ENCODE results near the gene BRINP3. TPM values are rescaled to one million over a fixed set of nuclear protein-coding genes. Genes with fewer than 3 reads are reported as not detected.

Gene BRINP3
- total and polyA plus RNA-seq, 2 of the 13 experiments (the other 11 are each of a cell fraction or from before 2014, with no cell fraction given), result not detected

DNA sequence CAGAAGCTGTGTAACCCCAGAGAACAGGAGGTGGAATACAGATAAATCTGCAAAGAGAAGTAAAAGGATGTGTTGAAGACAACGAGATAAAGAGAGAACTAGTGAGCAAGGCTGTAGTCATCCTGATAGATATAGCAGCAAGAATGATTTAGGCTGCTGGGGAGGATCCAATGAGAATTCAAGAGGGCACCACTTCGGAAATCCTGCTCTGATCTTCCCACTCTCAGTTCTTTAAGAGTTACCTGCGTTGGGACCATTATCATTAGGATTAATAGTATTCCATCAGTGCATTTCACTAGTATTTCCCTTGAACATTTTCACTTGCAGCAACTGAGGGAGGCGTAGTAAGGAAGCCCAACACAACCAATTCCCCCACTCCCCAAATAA, at the start of gene BRINP3 (continued):
- TF ChIP-seq, protein P1, sequence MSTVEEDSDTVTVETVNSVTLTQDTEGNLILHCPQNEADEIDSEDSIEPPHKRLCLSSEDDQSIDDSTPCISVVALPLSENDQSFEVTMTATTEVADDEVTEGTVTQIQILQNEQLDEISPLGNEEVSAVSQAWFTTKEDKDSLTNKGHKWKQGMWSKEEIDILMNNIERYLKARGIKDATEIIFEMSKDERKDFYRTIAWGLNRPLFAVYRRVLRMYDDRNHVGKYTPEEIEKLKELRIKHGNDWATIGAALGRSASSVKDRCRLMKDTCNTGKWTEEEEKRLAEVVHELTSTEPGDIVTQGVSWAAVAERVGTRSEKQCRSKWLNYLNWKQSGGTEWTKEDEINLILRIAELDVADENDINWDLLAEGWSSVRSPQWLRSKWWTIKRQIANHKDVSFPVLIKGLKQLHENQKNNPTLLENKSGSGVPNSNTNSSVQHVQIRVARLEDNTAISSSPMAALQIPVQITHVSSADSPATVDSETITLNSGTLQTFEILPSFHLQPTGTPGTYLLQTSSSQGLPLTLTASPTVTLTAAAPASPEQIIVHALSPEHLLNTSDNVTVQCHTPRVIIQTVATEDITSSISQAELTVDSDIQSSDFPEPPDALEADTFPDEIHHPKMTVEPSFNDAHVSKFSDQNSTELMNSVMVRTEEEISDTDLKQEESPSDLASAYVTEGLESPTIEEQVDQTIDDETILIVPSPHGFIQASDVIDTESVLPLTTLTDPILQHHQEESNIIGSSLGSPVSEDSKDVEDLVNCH (CRISPR knock-in tag; IDR thresholded peaks at IDR 0.05), result no peak
- no peak for TF ChIP-seq PAF1 (CRISPR knock-in tag; IDR thresholded peaks at IDR 0.05)

DNA sequence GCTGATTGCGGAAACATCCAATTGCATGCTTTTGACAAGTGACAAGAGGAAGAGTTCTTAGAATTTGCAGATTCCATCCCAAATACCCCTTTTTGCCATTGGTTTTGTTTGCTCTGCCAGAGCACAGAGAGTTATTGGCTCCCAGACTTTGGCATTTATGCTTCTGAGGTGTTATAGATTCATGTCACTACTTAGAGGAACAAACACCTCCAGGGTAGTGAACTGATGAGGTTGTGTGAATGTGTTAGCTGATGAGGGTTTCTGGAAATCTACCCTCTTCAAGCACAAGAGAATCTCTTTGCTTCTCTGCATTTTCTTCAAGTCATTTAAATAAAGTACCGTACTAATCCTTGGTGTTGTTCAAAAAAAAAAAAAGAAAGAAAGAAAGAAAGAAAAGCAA, 33.9 kb upstream of the BRINP3 start:
- Histone ChIP-seq H3K9ac (ENCODE audit: insufficient read depth, low read depth, low read length) (no peak overlapping the region), H3K9me3 (ENCODE audit: low read length) (no peaks in the 10 kb centered on the region), H3K36me3 (replicated peaks in 1 of 2; ENCODE audit: control insufficient read depth in 1 of 2, insufficient read depth in 2 of 2, low read length in 2 of 2) (no peaks in the 10 kb centered on the region), H3K4me2 (ENCODE audit: low read depth, low read length) (no peak overlapping the region), H3K4me3 (replicated peaks in 1 of 3; ENCODE audit: insufficient read depth in 1 of 3, low read depth in 2 of 3, low read length in 3 of 3) (no peak overlapping the region), H4K20me1 (ENCODE audit: insufficient read depth, low read length) (no peaks in the 10 kb centered on the region), H3K27ac (ENCODE audit: extremely low read length, insufficient read depth, low read length) (no peak overlapping the region), H3K79me2 (ENCODE audit: insufficient read depth, low read length) (no peaks in the 10 kb centered on the region), H3K27me3 (ENCODE audit: control insufficient read depth in 1 of 2, insufficient read depth in 2 of 2, low read length in 2 of 2) (no peaks in the 10 kb centered on the region), H3K4me1 (ENCODE audit: insufficient read depth, low read length) (no peaks in the 10 kb centered on the region), H2AFZ (ENCODE audit: low read length) (no peak overlapping the region)
- in situ Hi-C loops (cut with HindIII; ENCODE audit: extremely low pct_ligation_motif_present, low pct_unique_long_range_greater_than_20kb) (no loop called here), intact Hi-C loops (cut with micrococcal nuclease; ENCODE audit: unreplicated experiment) (no loop called here)
- POLR2A ChIA-PET, result no interaction called here
- ATAC-seq, result no peak
- no peak for DNase-seq (ENCODE audit: low spot score)
- CTCF ChIA-PET (ENCODE audit: low intra/inter-chr PET ratio, low total read pairs), result no interaction called here
- no peak for FAIRE-seq
- WGBS (ENCODE audit: low lambda C conversion rate), result 27% methylated on average over 2 of the region's 2 CpGs
- BruUV-seq (replicated peaks), result no TSS peak
- TF ChIP-seq ZNF615 (CRISPR knock-in tag; IDR thresholded peaks at IDR 0.05; ENCODE audit: borderline replicate concordance) (no peak), ZNF207 (IDR thresholded peaks at IDR 0.05; ENCODE audit: borderline replicate concordance) (no peak), FOXA1 (IDR thresholded peaks at IDR 0.05) (no peak), FOXA1 (CRISPR knock-in tag; IDR thresholded peaks at IDR 0.05) (no peak), ZFY (CRISPR knock-in tag; IDR thresholded peaks at IDR 0.05) (no peak), SNAPC2 (CRISPR knock-in tag; IDR thresholded peaks at IDR 0.05) (no peak), NFE2L2 (IDR thresholded peaks at IDR 0.05; ENCODE audit: low read length) (no peak), KLF6 (CRISPR knock-in tag; IDR thresholded peaks at IDR 0.05) (no peak), SP1 (IDR thresholded peaks at IDR 0.05) (no peak), SP1 (CRISPR knock-in tag; IDR thresholded peaks at IDR 0.05) (no peak)
- TF ChIP-seq, protein P2, sequence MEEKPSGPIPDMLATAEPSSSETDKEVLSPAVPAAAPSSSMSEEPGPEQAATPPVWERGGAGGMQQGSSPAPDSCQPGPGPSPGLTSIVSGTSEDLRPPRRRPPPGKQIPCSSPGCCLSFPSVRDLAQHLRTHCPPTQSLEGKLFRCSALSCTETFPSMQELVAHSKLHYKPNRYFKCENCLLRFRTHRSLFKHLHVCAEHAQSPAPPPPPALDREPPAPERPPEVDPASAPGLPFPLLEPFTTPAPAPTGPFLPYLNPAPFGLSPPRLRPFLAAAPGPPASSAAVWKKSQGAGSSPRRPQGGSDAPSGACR (CRISPR knock-in tag; IDR thresholded peaks at IDR 0.05), result no peak
- TF ChIP-seq, protein P3, sequence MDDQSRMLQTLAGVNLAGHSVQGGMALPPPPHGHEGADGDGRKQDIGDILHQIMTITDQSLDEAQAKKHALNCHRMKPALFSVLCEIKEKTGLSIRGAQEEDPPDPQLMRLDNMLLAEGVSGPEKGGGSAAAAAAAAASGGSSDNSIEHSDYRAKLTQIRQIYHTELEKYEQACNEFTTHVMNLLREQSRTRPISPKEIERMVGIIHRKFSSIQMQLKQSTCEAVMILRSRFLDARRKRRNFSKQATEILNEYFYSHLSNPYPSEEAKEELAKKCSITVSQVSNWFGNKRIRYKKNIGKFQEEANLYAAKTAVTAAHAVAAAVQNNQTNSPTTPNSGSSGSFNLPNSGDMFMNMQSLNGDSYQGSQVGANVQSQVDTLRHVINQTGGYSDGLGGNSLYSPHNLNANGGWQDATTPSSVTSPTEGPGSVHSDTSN (CRISPR knock-in tag; IDR thresholded peaks at IDR 0.05; ENCODE audit: borderline replicate concordance), result no peak
